ENCODE results near the gene KCNE3. TPM values are rescaled to one million over a fixed set of nuclear protein-coding genes. Genes with fewer than 3 reads are reported as not detected.

Gene KCNE3
- total and polyA plus RNA-seq, 9 of the 15 experiments (the other 6 are each of a cell fraction or from before 2014, with no cell fraction given), result 1.6 to 8.7 (median 6.2) TPM

DNA sequence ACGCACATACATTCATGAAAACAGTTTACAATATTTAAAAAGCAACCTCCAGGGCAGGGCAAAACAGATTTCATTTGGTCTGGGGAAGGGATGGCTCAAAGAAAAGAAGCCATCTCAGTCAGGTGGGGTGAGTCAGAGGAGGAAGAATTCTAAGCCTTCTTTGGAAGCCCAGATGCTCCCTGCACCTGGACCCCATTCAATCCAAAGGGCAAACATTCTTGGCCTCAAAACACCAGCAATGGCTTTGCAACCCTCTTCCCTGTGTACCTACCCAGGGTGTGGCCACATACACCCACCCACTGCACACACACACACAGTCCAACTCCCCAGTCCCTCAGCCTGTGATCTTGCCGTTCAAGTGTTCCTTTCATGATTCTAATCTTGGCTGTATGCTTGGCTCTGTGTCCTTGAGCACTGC is 2.0 kb downstream of the KCNE3 start (continued):
- TF ChIP-seq, protein P1, sequence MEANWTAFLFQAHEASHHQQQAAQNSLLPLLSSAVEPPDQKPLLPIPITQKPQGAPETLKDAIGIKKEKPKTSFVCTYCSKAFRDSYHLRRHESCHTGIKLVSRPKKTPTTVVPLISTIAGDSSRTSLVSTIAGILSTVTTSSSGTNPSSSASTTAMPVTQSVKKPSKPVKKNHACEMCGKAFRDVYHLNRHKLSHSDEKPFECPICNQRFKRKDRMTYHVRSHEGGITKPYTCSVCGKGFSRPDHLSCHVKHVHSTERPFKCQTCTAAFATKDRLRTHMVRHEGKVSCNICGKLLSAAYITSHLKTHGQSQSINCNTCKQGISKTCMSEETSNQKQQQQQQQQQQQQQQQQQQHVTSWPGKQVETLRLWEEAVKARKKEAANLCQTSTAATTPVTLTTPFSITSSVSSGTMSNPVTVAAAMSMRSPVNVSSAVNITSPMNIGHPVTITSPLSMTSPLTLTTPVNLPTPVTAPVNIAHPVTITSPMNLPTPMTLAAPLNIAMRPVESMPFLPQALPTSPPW (CRISPR knock-in tag; IDR thresholded peaks at IDR 0.05), result no peak
- TF ChIP-seq MAFK (IDR thresholded peaks at IDR 0.05; ENCODE audit: low read length) (no peak), ZNF175 (CRISPR knock-in tag; IDR thresholded peaks at IDR 0.05; ENCODE audit: low read depth) (no peak), MYNN (IDR thresholded peaks at IDR 0.05) (no peak), MYNN (CRISPR knock-in tag; IDR thresholded peaks at IDR 0.05) (no peak), THRAP3 (IDR thresholded peaks at IDR 0.05; ENCODE audit: borderline replicate concordance) (no peak), POU5F1 (IDR thresholded peaks at IDR 0.05; ENCODE audit: borderline replicate concordance, low read depth, low read length, partially characterized antibody) (no peak), SP2 (IDR thresholded peaks at IDR 0.05; ENCODE audit: extremely low read depth, low read depth, low read length, poor library complexity, severe bottlenecking) (no peak), ESRRA (IDR thresholded peaks at IDR 0.05; ENCODE audit: borderline replicate concordance, low read depth) (peak; percentile 32; the same call in 1 of the 2 replicates)
- TF ChIP-seq, protein P2, sequence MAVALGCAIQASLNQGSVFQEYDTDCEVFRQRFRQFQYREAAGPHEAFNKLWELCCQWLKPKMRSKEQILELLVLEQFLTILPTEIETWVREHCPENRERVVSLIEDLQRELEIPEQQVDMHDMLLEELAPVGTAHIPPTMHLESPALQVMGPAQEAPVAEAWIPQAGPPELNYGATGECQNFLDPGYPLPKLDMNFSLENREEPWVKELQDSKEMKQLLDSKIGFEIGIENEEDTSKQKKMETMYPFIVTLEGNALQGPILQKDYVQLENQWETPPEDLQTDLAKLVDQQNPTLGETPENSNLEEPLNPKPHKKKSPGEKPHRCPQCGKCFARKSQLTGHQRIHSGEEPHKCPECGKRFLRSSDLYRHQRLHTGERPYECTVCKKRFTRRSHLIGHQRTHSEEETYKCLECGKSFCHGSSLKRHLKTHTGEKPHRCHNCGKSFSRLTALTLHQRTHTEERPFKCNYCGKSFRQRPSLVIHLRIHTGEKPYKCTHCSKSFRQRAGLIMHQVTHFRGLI (CRISPR knock-in tag; IDR thresholded peaks at IDR 0.05), result no peak
- TF ChIP-seq, protein P3, sequence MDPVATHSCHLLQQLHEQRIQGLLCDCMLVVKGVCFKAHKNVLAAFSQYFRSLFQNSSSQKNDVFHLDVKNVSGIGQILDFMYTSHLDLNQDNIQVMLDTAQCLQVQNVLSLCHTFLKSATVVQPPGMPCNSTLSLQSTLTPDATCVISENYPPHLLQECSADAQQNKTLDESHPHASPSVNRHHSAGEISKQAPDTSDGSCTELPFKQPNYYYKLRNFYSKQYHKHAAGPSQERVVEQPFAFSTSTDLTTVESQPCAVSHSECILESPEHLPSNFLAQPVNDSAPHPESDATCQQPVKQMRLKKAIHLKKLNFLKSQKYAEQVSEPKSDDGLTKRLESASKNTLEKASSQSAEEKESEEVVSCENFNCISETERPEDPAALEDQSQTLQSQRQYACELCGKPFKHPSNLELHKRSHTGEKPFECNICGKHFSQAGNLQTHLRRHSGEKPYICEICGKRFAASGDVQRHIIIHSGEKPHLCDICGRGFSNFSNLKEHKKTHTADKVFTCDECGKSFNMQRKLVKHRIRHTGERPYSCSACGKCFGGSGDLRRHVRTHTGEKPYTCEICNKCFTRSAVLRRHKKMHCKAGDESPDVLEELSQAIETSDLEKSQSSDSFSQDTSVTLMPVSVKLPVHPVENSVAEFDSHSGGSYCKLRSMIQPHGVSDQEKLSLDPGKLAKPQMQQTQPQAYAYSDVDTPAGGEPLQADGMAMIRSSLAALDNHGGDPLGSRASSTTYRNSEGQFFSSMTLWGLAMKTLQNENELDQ (CRISPR knock-in tag; IDR thresholded peaks at IDR 0.05; ENCODE audit: borderline replicate concordance), result 0 out of 2 replicates have a peak, but pooled peaks have one; percentile 60
